CD4-positive, alpha-beta T cell (primary cell): ENCODE results near the gene BORCS8. TPM values are rescaled to one million over a fixed set of nuclear protein-coding genes. Genes with fewer than 3 reads are reported as not detected.
"Not testable (repeated sequence)": the region's sequence is repeated elsewhere in the genome, so short reads cannot be mapped to it uniquely, and the experiment has no call there.

ENCODE experiments used
- ATAC-seq: fragments of 200-7000 bp; cut with Tn5 transposase; one replicate; pipeline ENCODE4 v1.10.0; 2022; ENCODE audit warnings: mild to moderate bottlenecking; ENCODE audit not compliant: poor library complexity
- CTCF ChIA-PET: fragments of 350-600 bp; sonication (Branson Sonifier 250); formaldehyde crosslinking; loops from one replicate; lab custom pipeline; 2021; ENCODE audit warnings: antibody characterized with exemption, inconsistent platforms; lab: Charles Lee
- POLR2A ChIA-PET: fragments of 350-600 bp; sonication (Branson Sonifier 250); formaldehyde crosslinking; loops from one replicate; lab custom pipeline; 2021; ENCODE audit warnings: antibody characterized with exemption, inconsistent platforms; lab: Charles Lee
- DNase-seq, 14 experiments: peaks; one replicate each; pipeline ENCODE4 v3.0.0-alpha.2; 2013 to 2020; ENCODE audit warnings: mixed read lengths in 2 of 14
- H3K27ac ChIP-seq, 2 donors: one replicate each; pipeline versions ENCODE4 v1.5.1 to v1.7.0; 2013; ENCODE audit warnings: low read length in 2 of 2, low read depth in 1 of 2, mild to moderate bottlenecking in 1 of 2
- H3K27me3 ChIP-seq, 2 experiments: 1 replicate in 1 of 2; 2 replicates in 1 of 2; pipeline versions ENCODE4 v1.6.1 to v1.7.0; 2013; ENCODE audit warnings: low read length in 2 of 2, control low read depth in 1 of 2, mild to moderate bottlenecking in 1 of 2, moderate library complexity in 1 of 2; ENCODE audit not compliant: insufficient read depth in 2 of 2, control insufficient read depth in 1 of 2
- H3K36me3 ChIP-seq: one replicate; pipeline ENCODE4 v1.6.1; 2013; ENCODE audit warnings: low read length, control low read depth; ENCODE audit not compliant: insufficient read depth
- H3K4me1 ChIP-seq: one replicate; pipeline ENCODE4 v1.6.1; 2013; ENCODE audit warnings: low read length, control low read depth; ENCODE audit not compliant: insufficient read depth
- H3K4me3 ChIP-seq: one replicate; pipeline ENCODE4 v1.5.1; 2013; ENCODE audit warnings: mild to moderate bottlenecking, low read length, moderate library complexity
- H3K9me3 ChIP-seq, 2 experiments: 1 replicate in 1 of 2; 2 replicates in 1 of 2; pipeline versions ENCODE4 v1.6.1 to v1.7.0; 2013; ENCODE audit warnings: low read length in 2 of 2, mild to moderate bottlenecking in 2 of 2, control low read depth in 1 of 2, moderate library complexity in 1 of 2; ENCODE audit not compliant: control insufficient read depth in 1 of 2, insufficient read depth in 1 of 2
- H3K27ac Mint-ChIP-seq: one replicate; pipeline ENCODE4 v1.8.0; 2020; ENCODE audit warnings: mixed read lengths
- H3K27me3 Mint-ChIP-seq: one replicate; pipeline ENCODE4 v1.8.0; 2021; ENCODE audit warnings: mixed read lengths
- H3K36me3 Mint-ChIP-seq: one replicate; pipeline ENCODE4 v1.8.0; 2021; ENCODE audit warnings: low read depth, mixed read lengths
- H3K4me1 Mint-ChIP-seq: one replicate; pipeline ENCODE4 v1.8.0; 2021; ENCODE audit warnings: low read depth, mixed read lengths
- H3K4me3 Mint-ChIP-seq: one replicate; pipeline ENCODE4 v1.8.0; 2020; ENCODE audit warnings: mild to moderate bottlenecking, mixed read lengths
- H3K9me3 Mint-ChIP-seq: one replicate; pipeline ENCODE4 v1.8.0; 2020; ENCODE audit warnings: mixed read lengths
- CTCF ChIP-seq: fragments of 200-600 bp; IDR thresholded peaks from one replicate; pipeline ENCODE4 v1.8.0; 2022; ENCODE audit warnings: antibody characterized with exemption, mild to moderate bottlenecking
- intact Hi-C, 2 experiments: fragments of 100-400 bp; cut with DNase I in 1 of 2; cut with micrococcal nuclease in 1 of 2; formaldehyde crosslinking; loops; one replicate each; pipeline versions ENCODE4 v1.15.1 to v1.9.0; 2023 to 2025; cut with DNase I, micrococcal nuclease
- total RNA-seq, 174 experiments: library from RNA in 2 of 174; stranded (reverse) in 2 of 174; gene quantifications; one replicate each; pipeline ENCODE4 v1.2.3 and lab custom pipeline; 2021 to 2026

Gene BORCS8
- total RNA-seq, 2 experiments from 2014 or later = 12.0 to 15.0 TPM

- no peaks in the 10 kb centered on the region for H3K9me3 Mint-ChIP-seq
- peaks cover 33% of the 10 kb centered on the region for H3K36me3 Mint-ChIP-seq
- ChIA-PET POLR2A (no interaction called here), CTCF (no interaction called here)
- ATAC-seq (no peak), DNase-seq (no peak)
- H3K27me3 Mint-ChIP-seq = no peaks in the 10 kb centered on the region
- Histone ChIP-seq H3K36me3 (peaks cover 13% of the 10 kb centered on the region), H3K27ac (no peak overlapping the region), H3K4me1 (no peaks in the 10 kb centered on the region), H3K4me3 (no peak overlapping the region), H3K27me3 (no peaks in the 10 kb centered on the region), H3K9me3 (no peaks in the 10 kb centered on the region)
- no peak for TF ChIP-seq CTCF
- intact Hi-C loops = no loop called here
- no peak overlapping the region for H3K4me3 Mint-ChIP-seq
- H3K27ac Mint-ChIP-seq = no peak overlapping the region
- no peaks in the 10 kb centered on the region for H3K4me1 Mint-ChIP-seq
These were observed 39.1 kb downstream of the BORCS8 start for GRCh38 chr19:19152668-19153384.

GRCh38 chr19:19151418-19151817 is 40.5 kb downstream of the BORCS8 start:
- DNase-seq (no peak), ATAC-seq (no peak)
- Histone ChIP-seq H3K36me3 (peaks cover 27% of the 10 kb centered on the region), H3K27me3 (no peaks in the 10 kb centered on the region), H3K4me3 (no peak overlapping the region), H3K27ac (no peak overlapping the region), H3K4me1 (no peaks in the 10 kb centered on the region), H3K9me3 (no peaks in the 10 kb centered on the region)
- TF ChIP-seq CTCF = no peak
- ChIA-PET CTCF (no interaction called here), POLR2A (no interaction called here)
- H3K4me3 Mint-ChIP-seq = no peak overlapping the region
- no peak overlapping the region for H3K27ac Mint-ChIP-seq
- no peaks in the 10 kb centered on the region for H3K27me3 Mint-ChIP-seq
- no peaks in the 10 kb centered on the region for H3K4me1 Mint-ChIP-seq
- H3K36me3 Mint-ChIP-seq = peaks cover 32% of the 10 kb centered on the region
- no peaks in the 10 kb centered on the region for H3K9me3 Mint-ChIP-seq
- intact Hi-C loops = no loop called here

- H3K27me3 Mint-ChIP-seq = no peaks in the 10 kb centered on the region
- ATAC-seq (no peak), DNase-seq (no peak)
- peaks cover 22% of the 10 kb centered on the region for H3K36me3 ChIP-seq
- ChIA-PET CTCF (no interaction called here), POLR2A (no interaction called here)
- H3K4me3 ChIP-seq = no peak overlapping the region
- H3K4me1 ChIP-seq = peaks cover 8% of the 10 kb centered on the region
- no peak overlapping the region for H3K27ac Mint-ChIP-seq
- no peaks in the 10 kb centered on the region for H3K4me1 Mint-ChIP-seq
- H3K27ac ChIP-seq = no peak overlapping the region
- H3K9me3 Mint-ChIP-seq = no peaks in the 10 kb centered on the region
- H3K9me3 ChIP-seq = no peaks in the 10 kb centered on the region
- H3K36me3 Mint-ChIP-seq = peaks cover 20% of the 10 kb centered on the region
- no peaks in the 10 kb centered on the region for H3K27me3 ChIP-seq
- no peak overlapping the region for H3K4me3 Mint-ChIP-seq
- intact Hi-C loops = no loop called here
- no peak for TF ChIP-seq CTCF
These were observed 42.5 kb downstream of the BORCS8 start for GRCh38 chr19:19149435-19149834.

- H3K4me3 Mint-ChIP-seq, CTCF ChIA-PET, H3K27me3 Mint-ChIP-seq: not testable (repeated sequence)
These were observed 43.4 kb downstream of the BORCS8 start for GRCh38 chr19:19148504-19148903.

More at GRCh38 chr19:19148504-19148903, 43.4 kb downstream of the BORCS8 start:
- H3K4me1 Mint-ChIP-seq, H3K27me3 ChIP-seq, ATAC-seq, H3K9me3 Mint-ChIP-seq, H3K27ac Mint-ChIP-seq, H3K4me3 ChIP-seq, H3K9me3 ChIP-seq, POLR2A ChIA-PET, H3K27ac ChIP-seq, H3K4me1 ChIP-seq, DNase-seq, intact Hi-C loops: not testable (repeated sequence)
- peaks cover 20% of the 10 kb centered on the region for H3K36me3 Mint-ChIP-seq
- peaks cover 22% of the 10 kb centered on the region for H3K36me3 ChIP-seq
